Astrocyte of the spinal cord (primary cell): ENCODE measurements around the gene PSKH1.
A peak's percentile ranks its signal among the peaks of the same experiment; 100 is the strongest.
"Not testable (repeated sequence)": the region's sequence is repeated elsewhere in the genome, so short reads cannot be mapped to it uniquely, and the experiment has no call there.

Experiments used
- DNase-seq: peaks from one replicate; pipeline ENCODE4 v3.0.0; 2011; ENCODE audit warnings: low read depth, low spot score
- H3K4me3 ChIP-seq: 2 replicates; pipeline ENCODE4 v1.5.1; 2011; ENCODE audit warnings: low read depth, mild to moderate bottlenecking, low read length, moderate library complexity
- in situ Hi-C: cut with HindIII; loops from 2 replicates; pipeline ENCODE4 v1.10.0; 2017; ENCODE audit warnings: low sequenced_read_pairs
- TF ChIP-seq, protein P1 (sequence below): IDR thresholded peaks from 2 replicates; pipeline ENCODE4 v1.5.1; 2012; ENCODE audit warnings: low read depth, mild to moderate bottlenecking, low read length, inconsistent platforms

PSKH1 gene

DNA sequence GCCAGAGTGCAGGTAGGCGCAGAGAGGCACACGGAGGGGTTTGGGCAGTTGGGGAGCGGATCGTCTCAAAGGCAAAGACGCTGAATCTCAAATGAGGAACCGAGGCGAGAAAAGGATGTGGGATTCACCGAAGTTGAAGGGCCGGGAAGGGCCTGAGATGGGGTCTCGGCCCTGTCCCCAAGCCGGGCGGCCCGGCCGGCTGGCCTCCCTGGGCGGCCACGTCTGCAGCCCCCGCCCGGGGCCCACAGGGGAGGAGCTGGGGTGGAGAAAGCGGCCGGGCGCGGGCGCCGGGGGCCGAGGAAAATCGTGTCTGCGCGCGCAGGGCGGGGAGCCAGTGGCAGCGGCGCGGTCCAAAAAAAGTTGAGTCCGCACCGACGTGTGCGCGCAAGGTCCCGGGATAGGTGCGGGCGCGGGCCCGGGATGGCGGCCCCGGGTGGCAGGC, 74.9 kb downstream of the PSKH1 start:
- in situ Hi-C loops: no loop called here
- TF ChIP-seq, protein P1, sequence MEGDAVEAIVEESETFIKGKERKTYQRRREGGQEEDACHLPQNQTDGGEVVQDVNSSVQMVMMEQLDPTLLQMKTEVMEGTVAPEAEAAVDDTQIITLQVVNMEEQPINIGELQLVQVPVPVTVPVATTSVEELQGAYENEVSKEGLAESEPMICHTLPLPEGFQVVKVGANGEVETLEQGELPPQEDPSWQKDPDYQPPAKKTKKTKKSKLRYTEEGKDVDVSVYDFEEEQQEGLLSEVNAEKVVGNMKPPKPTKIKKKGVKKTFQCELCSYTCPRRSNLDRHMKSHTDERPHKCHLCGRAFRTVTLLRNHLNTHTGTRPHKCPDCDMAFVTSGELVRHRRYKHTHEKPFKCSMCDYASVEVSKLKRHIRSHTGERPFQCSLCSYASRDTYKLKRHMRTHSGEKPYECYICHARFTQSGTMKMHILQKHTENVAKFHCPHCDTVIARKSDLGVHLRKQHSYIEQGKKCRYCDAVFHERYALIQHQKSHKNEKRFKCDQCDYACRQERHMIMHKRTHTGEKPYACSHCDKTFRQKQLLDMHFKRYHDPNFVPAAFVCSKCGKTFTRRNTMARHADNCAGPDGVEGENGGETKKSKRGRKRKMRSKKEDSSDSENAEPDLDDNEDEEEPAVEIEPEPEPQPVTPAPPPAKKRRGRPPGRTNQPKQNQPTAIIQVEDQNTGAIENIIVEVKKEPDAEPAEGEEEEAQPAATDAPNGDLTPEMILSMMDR: no peak
- DNase-seq: no peak
- H3K4me3 ChIP-seq: peak overlapping the region; percentile 92

DNA sequence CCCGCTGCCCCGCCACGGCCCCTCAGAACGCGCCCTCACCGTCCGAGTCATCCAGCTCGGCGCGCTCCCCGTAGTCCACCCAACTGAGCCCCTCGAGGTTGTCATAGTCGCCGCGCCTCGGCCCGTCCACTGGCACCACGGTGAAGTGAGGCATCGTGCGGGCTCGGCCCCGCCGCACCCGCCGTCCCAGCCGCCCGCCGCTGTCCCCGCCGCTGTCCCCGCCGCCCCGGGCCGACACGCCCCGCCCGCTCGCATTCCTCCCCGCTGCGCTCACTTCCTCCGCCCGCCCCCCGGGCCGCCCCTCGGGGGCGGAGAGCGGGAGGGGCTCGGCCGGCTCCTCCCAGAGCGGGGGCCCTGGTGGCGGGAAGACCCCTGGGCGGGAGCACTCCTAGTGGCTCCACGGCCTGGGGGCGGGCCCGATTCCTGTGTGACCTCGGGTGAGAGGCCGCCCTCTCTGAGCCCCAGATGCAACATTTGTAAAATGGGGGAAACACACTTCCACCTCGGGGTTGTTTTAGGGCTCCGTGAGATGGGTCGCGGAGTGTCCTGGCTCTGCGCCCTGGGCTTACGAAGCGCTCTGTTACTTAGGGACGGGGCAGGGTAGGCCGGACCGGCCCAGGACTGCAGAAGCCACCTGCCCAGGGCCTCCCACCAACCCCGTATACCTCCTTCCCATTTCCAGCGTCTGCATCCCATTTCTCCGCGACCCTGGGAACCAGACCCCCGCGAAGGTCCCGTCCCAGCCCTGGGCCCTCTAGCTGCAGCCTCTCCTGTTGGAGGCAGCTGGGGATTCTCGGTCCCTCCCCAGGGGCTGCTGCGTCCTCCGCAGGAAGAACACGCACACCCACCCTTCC, 75.6 kb downstream of the PSKH1 start, which contains the start of gene SLC12A4:
Gene SLC12A4 (minus strand): TSS at position 238 of the 854 bp plus-strand sequence. CDS start 84 bp downstream, at position 154.
- in situ Hi-C loops: no loop called here
- TF ChIP-seq, protein P1: no peak
- peak; percentile 69 for DNase-seq
- peak within 1 kb of the TSS; percentile 92 for H3K4me3 ChIP-seq

DNA sequence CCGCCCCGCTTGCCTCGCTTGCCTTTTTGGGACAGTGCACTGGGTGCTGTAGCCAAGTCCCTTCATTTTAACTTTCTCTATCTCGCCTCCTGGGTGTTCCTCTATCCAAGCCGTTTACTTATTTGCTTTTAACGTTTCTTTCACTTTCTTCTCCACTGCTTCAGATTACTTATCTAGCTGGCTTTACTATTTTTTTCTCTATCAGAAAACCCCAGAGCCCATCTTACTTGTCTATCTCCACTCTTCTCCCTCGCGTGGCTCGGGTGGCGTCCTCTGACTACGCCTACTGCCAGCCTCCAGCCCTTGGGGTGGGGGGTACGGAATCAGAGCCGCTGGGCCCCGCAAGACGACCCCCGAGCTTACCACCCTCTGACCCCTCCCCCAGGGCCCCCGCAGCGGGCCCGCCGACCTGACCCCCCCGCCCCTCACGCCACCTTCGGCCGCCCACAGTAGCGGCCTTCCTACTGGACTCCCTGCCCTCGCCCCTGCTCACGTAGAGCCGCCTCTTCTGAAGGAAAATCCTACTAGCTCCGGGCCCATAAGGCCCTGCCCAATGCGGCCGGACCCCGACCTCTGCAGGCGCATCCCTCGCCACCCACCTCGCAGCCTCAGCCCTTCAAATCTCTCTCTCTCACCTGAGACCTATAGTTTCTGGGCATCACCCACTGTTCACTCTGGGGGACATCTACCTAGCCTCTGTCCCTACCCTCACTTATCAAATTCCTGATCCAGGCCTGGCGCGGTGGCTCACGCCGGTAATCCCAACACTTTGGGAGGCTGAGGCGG, 76.4 kb downstream of the PSKH1 start:
- DNase-seq: peak; percentile 11
- H3K4me3 ChIP-seq: peak overlapping the region; percentile 92
- TF ChIP-seq, protein P1: no peak
- in situ Hi-C loops: no loop called here

DNA sequence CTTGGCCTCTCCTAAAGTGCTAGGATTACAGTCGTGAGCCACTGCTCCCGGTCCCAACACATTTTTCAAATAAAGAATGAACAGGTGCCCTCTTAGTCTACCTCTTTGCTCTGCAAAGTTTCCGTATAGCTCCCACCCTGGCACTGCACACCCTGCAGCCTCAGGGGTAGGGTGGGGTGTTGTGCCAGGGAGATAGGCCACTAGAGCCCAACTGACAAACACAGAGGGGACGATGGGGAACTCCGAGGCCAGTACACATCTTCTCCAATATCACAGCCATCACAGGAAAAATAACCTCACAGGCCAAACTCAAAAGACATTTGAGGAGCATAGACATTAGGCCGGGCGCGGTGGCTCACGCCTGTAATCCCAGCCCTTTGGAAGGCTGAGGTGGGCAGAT, 78.1 kb downstream of the PSKH1 start:
- TF ChIP-seq, protein P1: no peak
- no peak overlapping the region for H3K4me3 ChIP-seq
- DNase-seq: no peak
- in situ Hi-C loops: no loop called here

DNA sequence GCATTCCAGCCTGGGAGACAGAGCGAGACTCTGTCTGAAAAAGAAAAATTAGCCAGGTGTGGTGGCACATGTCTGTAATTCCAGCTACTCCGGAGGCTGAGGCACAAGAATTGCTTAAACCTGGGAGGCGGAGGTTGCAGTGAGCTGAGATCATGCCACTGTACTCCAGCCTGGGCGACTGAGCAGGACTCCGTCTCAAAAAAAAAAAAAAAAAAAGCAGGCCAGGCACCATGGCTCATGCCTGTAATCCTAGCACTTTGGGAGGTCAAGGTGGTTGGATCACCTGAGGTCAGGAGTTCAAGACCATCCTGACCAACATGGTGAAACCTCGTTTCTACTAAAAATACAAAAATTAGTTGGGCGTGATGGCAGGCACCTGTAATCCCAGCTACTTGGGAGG, 79.2 kb downstream of the PSKH1 start:
- DNase-seq, in situ Hi-C loops, H3K4me3 ChIP-seq: not testable (repeated sequence)

DNA sequence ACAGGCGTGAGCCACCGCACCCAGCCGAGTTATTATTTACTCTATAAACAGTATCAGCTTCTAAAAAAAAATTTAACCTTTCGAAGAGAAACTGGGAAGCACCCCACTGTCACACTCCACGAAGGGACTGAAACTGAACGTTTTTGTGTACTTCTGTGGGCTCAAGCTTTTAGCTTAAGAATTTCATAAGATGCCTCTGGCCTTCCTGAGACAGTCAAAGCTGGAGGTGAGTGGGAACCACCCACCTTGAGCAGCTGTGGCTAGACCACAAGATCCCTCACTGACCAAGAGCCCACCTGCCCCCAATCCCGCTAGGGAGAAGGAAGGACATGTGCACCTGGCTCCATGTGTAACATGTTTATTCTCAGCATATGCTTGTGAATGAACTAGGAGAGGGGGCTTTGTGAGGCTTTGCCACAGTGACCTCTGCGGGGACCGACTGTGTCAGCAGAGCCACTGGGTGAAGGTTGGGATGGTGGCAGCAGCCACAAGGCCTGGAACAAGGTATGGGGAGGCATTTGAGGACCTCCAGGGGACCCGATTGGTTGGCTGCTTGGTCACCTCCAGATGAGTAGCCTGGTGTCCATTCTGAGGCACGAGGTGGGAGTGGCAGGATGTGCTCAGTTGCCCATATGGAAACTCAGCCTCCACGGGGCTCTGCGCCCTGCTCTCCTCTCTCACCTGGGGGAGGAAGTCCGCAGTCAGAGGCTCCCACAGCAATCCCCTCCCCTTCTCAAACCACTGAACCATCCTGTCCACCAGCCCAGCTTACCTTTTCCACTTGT, 82.5 kb downstream of the PSKH1 start:
- TF ChIP-seq, protein P1: no peak
- in situ Hi-C loops: no loop called here
- DNase-seq: no peak
- H3K4me3 ChIP-seq: no peak overlapping the region
